Brain microvascular endothelial cell (primary cell): ENCODE measurements around the gene MACROD2.
"Not testable (repeated sequence)": the region's sequence is repeated elsewhere in the genome, so short reads cannot be mapped to it uniquely, and the experiment has no call there.

Experiments used
- DNase-seq: peaks from one replicate; pipeline ENCODE4 v3.0.0-alpha.2; 2020
- H3K27ac ChIP-seq: fragments of 250-450 bp; sonication (Bioruptor Pico); 2 replicates; pipeline ENCODE4 v1.5.1; 2020; ENCODE audit warnings: mild to moderate bottlenecking, moderate library complexity
- H3K27me3 ChIP-seq: fragments of 250-450 bp; sonication (Bioruptor Pico); replicated peaks from 2 replicates; pipeline ENCODE4 v1.5.1; 2020; ENCODE audit warnings: mild to moderate bottlenecking
- H3K36me3 ChIP-seq: fragments of 250-450 bp; sonication (Bioruptor Pico); replicated peaks from 2 replicates; pipeline ENCODE4 v1.5.1; 2020; ENCODE audit warnings: mild to moderate bottlenecking
- H3K4me3 ChIP-seq: 2 replicates; pipeline ENCODE4 v1.5.1; 2011; ENCODE audit warnings: low read depth, mild to moderate bottlenecking, control low read depth, low read length, moderate library complexity
- in situ Hi-C: cut with HindIII; loops from 2 replicates; pipeline ENCODE4 v1.10.0; 2017; ENCODE audit warnings: low sequenced_read_pairs, low pct_ligation_motif_present
- TF ChIP-seq, protein P1 (sequence below): IDR thresholded peaks from 2 replicates; pipeline ENCODE4 v1.5.1; 2011; ENCODE audit warnings: low read depth, mild to moderate bottlenecking, moderate library complexity, low read length, control low read depth, inconsistent platforms; ENCODE audit errors: missing control alignments

MACROD2 gene

DNA sequence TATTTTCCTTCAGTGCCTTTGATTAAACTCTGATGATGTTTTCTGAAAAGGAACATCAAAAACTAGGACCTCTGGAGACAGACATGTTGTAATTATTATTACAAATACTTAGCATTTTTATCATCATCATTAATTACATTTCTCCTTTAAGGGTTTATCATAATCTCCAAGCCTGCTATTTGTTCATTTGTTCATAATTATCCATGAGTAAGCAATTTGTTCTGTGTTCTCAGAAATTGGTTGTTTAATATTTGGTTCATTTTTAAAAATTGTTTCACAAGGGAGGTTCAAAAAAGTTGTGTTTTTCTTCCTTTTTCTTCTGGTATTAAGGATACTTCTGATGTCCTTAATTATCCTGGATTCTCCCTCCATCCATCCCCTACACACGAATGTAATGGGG is 1192.3 kb downstream of the MACROD2 start:
- H3K27me3 ChIP-seq: no peaks in the 10 kb centered on the region
- no peak for DNase-seq
- TF ChIP-seq, protein P1, sequence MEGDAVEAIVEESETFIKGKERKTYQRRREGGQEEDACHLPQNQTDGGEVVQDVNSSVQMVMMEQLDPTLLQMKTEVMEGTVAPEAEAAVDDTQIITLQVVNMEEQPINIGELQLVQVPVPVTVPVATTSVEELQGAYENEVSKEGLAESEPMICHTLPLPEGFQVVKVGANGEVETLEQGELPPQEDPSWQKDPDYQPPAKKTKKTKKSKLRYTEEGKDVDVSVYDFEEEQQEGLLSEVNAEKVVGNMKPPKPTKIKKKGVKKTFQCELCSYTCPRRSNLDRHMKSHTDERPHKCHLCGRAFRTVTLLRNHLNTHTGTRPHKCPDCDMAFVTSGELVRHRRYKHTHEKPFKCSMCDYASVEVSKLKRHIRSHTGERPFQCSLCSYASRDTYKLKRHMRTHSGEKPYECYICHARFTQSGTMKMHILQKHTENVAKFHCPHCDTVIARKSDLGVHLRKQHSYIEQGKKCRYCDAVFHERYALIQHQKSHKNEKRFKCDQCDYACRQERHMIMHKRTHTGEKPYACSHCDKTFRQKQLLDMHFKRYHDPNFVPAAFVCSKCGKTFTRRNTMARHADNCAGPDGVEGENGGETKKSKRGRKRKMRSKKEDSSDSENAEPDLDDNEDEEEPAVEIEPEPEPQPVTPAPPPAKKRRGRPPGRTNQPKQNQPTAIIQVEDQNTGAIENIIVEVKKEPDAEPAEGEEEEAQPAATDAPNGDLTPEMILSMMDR: no peak
- no peak overlapping the region for H3K27ac ChIP-seq
- no peak overlapping the region for H3K4me3 ChIP-seq
- no peaks in the 10 kb centered on the region for H3K36me3 ChIP-seq
- in situ Hi-C loops: no loop called here

DNA sequence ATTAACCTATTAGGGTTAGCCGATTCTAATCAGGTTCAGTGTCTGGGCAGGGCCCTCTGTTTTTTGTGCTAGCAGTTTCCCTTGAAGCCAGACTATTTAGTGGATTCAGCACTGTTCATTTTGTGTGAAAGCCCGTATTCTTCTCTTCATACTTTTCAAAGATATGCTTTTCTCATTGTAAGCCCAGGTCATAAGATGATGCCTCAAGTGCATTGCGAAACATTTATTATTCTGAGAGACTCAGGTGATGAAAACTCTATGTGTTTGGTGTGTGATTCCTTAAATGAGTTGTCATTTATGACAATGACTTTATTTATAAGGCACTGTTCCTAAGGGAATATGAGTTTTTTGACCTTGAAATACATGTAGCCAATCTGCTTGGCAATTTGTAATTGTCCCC is 1193.1 kb downstream of the MACROD2 start:
- no peak overlapping the region for H3K4me3 ChIP-seq
- TF ChIP-seq, protein P1: no peak
- no peaks in the 10 kb centered on the region for H3K27me3 ChIP-seq
- in situ Hi-C loops: no loop called here
- H3K27ac ChIP-seq: no peak overlapping the region
- no peak for DNase-seq
- H3K36me3 ChIP-seq: no peaks in the 10 kb centered on the region

DNA sequence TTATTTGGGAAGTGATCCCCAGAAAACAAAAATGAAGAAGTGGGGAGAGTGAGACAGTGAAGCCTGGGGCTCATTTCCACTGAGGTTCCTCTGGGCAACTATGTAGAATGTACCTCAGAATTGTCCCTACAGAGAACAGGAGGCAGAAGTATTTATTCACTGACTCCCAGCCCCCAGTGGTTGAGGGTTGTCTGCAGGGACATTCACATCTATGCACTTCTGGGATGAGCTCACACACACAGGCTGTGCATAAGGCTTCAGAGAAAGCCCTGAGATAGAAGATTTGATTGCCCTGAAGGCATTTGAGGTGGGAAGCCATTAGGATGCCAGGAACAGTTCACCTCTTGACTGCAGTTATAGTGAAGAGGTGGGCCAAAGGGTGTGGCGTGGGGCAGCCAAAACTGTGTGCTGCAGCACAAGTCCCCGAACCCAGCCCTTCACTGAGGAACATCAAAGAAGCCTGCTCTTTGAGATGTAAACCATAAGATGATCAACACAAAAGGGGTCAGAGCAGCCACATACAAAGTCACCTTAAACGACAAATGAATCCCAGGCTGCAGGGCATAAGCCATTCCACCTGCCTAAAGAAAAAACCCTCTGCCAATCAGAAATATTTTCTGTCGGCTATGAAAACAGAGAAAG is 1195.9 kb downstream of the MACROD2 start:
- TF ChIP-seq, protein P1: no peak
- Histone ChIP-seq H3K36me3 (no peaks in the 10 kb centered on the region), H3K27ac (no peak overlapping the region), H3K27me3 (no peaks in the 10 kb centered on the region), H3K4me3 (no peak overlapping the region)
- in situ Hi-C loops: no loop called here
- no peak for DNase-seq

DNA sequence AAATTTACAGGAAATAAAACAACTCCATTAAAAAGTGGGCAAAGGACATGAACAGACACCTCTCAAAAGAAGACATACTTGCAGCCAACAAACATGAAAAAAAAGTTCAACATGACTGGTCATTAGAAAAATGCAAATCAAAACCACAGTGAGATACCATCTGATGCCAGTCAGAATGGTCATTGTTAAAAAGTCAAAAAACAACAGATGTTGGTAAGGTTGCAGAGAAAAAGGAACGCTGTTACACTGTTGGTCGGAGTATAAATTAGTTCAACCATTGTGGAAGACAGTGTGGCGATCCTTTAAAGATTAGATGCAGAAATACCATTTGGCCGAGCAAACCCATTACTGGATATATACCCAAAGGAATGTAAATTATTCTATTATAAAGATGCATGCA is 1200.1 kb downstream of the MACROD2 start:
- DNase-seq: no peak
- TF ChIP-seq, protein P1: no peak

DNA sequence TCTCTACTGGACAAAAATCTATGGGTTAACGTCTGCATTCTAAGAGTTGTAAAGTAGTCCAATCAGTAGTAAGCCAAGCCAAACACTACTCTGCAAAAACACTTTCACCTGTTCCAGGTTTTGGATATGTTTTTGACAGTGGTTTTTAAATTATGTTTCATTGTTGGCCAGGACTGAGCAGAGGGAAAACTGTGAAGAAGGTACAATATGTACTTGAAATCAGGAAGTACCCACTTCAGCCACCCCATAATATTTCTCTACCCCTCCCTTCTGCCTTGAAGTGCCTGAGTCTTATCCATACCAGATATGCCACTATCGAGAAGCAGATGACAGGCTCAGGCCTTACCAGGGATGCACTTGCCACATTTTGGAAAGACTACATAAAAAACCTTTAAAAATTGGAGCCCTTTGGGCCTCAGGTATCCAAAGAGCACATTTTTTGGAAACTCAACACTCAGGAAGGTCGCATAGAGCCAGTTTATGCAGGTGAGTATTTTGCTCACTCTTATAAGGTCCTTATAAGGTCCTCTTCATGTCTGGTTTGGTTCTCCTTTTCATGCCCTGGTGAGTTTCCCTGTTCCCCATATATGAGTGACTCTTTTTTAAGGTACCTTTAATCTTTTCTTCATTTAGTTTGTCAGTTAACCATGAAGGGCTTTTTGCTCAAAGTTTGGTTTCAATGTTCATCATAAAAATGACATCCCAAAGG is 1201.4 kb downstream of the MACROD2 start:
- in situ Hi-C loops: no loop called here

More for the DNA sequence above, 1200.1 kb downstream of the MACROD2 start:
- H3K4me3 ChIP-seq: no peak overlapping the region
- no peak overlapping the region for H3K27ac ChIP-seq
- H3K27me3 ChIP-seq: no peaks in the 10 kb centered on the region
- H3K36me3 ChIP-seq: no peaks in the 10 kb centered on the region
- in situ Hi-C loops: no loop called here

DNA sequence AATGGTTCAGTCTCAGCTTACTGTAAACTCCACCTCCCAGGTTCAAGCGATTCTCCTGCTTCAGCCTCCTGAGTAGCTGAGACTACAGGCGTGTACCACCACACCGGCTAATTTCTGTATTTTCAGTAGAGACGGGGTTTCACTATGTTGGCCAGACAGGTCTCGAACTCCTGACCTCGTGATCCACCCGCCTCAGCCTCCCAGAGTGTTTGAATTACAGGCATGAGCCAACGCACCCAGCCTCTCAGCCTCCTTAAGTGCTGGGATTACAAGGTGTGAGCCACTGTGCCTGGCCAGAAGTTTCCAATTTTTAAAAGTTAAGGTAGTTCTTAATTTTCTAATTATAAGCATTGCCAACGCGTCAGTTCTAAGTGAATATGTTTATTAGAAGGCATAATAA is 1202.7 kb downstream of the MACROD2 start:
- H3K27ac ChIP-seq, H3K4me3 ChIP-seq, in situ Hi-C loops, H3K27me3 ChIP-seq, H3K36me3 ChIP-seq, DNase-seq: not testable (repeated sequence)

More for the DNA sequence above, 1201.4 kb downstream of the MACROD2 start:
- Histone ChIP-seq H3K27me3 (no peaks in the 10 kb centered on the region), H3K27ac (no peak overlapping the region), H3K36me3 (no peaks in the 10 kb centered on the region), H3K4me3 (no peak overlapping the region)
- TF ChIP-seq, protein P1: no peak
- DNase-seq: no peak
